GM12865 (cell line): ENCODE results near the gene ALS2CL.

ENCODE experiments used
- DNase-seq: peaks from one replicate; pipeline ENCODE4 v3.0.0; 2010; ENCODE audit warnings: low read depth
- H3K4me3 ChIP-seq: 2 replicates; pipeline ENCODE4 v1.5.1; 2011; ENCODE audit warnings: mild to moderate bottlenecking, low read depth, low read length, control low read depth
- TF ChIP-seq, protein P1 (sequence below): IDR thresholded peaks from 2 replicates; pipeline ENCODE4 v1.5.1; 2011; ENCODE audit warnings: low read length, control low read depth, low read depth, inconsistent platforms; ENCODE audit not compliant: insufficient read depth; ENCODE audit errors: missing control alignments

The ALS2CL gene

DNA sequence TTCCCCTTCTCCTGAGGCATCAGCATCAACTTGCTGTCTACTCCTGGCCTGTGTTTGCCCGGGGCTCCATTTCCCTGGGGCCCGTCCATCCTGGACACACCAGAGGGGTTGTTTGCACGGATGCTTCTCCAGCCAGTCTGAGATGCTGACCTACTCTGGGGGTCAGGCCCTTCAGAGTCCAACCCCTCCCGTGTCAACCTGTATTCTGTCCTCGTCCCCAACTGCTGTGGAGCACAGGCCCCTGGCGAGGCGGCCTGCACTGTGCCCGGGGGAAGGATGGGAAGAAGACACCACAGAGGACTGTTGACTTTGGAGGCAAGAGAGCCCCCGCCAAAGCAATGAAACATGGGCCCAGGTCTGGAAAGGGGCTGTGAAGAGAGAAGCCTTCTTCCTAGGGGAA, 25.8 kb downstream of the ALS2CL start:
- TF ChIP-seq, protein P1, sequence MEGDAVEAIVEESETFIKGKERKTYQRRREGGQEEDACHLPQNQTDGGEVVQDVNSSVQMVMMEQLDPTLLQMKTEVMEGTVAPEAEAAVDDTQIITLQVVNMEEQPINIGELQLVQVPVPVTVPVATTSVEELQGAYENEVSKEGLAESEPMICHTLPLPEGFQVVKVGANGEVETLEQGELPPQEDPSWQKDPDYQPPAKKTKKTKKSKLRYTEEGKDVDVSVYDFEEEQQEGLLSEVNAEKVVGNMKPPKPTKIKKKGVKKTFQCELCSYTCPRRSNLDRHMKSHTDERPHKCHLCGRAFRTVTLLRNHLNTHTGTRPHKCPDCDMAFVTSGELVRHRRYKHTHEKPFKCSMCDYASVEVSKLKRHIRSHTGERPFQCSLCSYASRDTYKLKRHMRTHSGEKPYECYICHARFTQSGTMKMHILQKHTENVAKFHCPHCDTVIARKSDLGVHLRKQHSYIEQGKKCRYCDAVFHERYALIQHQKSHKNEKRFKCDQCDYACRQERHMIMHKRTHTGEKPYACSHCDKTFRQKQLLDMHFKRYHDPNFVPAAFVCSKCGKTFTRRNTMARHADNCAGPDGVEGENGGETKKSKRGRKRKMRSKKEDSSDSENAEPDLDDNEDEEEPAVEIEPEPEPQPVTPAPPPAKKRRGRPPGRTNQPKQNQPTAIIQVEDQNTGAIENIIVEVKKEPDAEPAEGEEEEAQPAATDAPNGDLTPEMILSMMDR = no peak
- no peak overlapping the region for H3K4me3 ChIP-seq
- no peak for DNase-seq

DNA sequence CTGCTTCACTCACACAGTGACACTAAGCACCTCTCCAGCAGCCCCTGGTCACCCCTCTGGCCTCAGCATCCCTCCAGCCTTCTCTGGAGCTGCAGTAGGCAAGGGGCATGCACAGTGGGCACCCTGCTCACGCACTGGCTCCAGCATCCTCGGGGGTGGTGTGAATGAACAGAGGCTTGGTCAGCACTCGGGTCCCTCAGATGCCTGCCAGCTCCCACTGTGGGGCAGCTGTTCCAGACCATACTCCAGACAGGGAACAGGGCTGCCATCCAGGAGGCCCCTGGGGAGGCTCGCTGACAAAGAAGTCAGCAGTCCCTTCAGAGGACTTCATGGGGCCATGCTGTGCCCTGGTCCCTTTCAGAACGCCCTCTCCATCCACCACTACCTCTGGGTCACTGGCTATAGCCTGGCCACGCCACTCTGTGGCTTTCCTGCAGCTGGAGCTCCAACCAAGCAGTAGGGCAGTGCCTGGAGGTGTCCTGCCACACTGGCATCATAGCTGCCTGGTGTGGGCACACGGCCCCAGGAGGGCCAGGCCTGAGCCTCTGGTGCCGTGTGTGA, 26.3 kb downstream of the ALS2CL start:
- no peak for DNase-seq
- no peak overlapping the region for H3K4me3 ChIP-seq
- TF ChIP-seq, protein P1 = no peak

DNA sequence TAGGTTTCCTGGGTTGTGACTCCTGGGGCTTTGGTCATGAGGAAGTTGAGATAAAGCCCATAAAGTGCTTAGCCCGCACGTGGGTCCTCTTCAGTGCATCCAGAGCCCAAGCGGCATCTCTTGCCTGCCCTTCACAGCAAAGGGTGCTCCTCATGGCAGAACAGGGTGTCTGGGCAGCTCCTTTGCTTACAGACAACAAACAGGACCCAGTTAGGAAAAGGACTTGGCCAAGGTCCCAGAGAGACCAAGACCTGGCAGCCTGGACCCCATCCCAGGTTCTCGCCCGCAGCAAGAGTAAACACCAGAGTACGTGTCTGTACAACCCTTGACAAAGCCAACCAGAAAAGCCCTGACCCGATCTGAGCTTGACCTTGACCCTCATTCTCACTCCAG, 27.0 kb downstream of the ALS2CL start:
- TF ChIP-seq, protein P1 = no peak
- no peak overlapping the region for H3K4me3 ChIP-seq
- no peak for DNase-seq

DNA sequence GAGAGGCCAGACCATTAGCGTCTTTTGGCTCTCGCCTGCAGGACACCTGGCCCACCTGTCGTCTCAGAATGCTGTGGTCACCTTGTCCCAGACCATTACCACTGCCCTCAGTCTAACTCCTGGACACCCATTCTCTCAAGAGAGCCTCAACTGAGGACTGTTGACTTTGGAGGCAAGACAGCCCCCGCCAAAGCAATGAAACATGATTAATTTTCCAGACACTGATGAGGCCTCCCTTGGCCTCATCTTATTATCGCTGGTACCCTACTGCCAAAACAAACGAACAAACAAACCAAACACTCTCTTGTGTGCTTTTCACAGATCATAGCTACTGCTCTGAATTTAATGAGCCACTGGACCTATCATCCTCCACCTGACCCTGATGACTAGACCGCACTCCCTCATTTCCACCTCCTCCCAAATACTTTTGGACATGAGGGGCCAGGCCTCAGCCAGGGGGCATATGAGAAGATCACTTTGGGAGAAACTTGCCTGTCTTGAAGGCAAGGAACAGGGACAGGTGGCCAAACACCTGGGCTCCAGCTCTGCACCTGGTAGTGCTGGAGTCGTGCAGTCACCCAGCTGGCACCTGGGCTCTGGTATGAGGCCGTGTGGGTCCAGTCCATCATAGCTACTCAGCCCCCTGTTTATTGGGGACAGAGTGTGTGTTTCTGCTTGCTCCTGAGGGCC, 27.6 kb downstream of the ALS2CL start:
- TF ChIP-seq, protein P1 = no peak

DNA sequence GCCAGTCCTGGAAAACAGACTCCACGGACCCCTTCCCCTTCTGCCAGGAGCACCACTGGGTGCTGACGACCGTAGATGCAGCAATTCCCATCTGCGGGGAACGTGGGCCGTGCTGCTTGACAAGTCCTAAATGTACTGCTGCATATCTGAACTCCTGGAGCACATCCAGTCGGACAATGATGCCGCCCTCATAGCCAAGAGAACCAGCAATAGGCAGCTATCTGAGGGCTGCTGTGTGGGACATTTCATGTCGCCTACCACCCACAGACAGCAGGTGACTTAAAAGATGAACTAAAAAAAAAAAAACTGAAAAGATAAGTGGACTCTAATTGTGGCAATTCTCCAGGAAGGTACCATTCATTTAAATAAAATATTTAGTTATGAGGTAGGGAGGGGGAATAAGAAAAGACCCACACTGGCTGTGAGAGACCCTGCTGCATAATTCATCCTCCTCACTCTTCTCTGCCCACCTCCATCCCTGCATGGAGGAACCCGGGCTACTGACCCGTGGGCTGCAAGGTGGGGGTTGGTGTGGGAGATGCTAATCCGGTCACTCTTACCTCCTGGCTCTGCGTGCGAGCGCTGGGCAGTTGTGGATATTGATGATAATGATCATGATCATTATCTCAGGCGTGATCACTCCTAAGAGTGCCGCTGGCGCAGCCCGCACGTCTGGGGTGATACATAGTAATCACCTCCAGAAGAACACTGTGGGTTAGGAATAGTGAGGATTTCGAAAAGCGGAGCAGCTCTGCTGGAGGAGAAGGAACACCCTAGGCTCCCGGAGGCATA, 28.3 kb downstream of the ALS2CL start:
- TF ChIP-seq, protein P1 = no peak
- no peak overlapping the region for H3K4me3 ChIP-seq
- DNase-seq = no peak

More for the DNA sequence above, 27.6 kb downstream of the ALS2CL start:
- no peak for DNase-seq
- H3K4me3 ChIP-seq = no peak overlapping the region

DNA sequence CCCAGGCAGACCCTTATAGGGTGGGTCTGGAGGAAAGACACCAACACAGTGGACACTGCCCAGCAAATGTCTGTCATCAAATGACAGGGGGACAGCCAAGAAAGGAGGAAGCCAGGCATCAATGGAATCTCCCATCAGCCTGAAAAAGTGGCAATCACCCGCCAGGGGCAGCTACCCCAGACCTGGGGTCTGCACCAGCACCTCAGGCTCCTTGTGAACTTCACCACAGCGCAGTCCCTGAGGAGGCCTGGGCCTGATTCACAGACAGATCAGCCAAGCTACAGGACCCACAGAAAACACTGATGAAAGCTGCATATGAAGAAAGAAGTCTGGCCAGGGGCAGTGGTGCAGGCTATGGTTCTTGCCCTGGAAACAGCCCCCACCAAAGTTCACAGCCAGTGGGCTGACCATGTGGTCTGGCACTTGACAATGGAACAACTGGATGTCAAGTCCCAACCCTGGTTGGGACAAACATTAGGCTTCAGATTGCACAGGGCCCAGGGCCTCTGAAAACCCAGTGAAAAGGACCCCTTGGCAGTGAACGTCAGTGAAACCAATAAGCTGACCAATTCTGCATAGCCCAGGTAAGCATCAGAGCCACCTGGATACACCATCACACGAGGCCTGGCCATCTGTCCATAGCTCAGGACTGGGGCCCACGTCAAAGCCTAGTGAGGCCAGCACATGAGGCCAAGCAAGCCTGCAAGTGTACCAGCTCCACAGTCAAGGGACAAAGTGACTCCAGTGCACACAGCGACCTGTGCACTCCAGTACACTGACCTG, 29.1 kb downstream of the ALS2CL start:
- TF ChIP-seq, protein P1 = no peak
- no peak for DNase-seq
- H3K4me3 ChIP-seq = no peak overlapping the region
